ENCODE measurements around the gene TBKBP1.

Gene TBKBP1

DNA sequence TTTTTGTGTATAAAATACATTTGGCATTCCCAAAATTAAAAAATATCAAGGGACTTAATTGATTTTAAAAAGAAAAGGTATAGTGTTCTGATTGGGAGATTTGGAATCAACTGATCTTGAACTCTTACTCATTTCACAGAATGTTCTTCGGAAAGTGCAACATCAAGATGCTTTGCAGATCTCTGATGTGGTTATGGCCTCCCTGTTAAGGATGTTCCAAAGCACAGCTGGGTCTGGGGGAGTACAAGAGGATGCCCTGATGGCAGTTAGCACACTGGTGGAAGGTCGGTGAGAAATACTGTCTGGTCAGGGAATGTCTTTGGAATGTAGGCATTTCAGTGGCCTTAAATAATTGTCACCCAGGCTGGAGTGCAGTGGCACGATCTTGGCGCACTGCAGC lies 19.5 kb upstream of the TBKBP1 start:
- Histone ChIP-seq H3K23ac (ENCODE audit: low read length in 2 of 2) (no peak overlapping the region), H3K9ac (ENCODE audit: low read length) (no peak overlapping the region), H2AK5ac (ENCODE audit: low read length, severe bottlenecking) (no peak overlapping the region), H2BK15ac (ENCODE audit: low read depth, poor library complexity, severe bottlenecking) (no peak overlapping the region), H3K36me3 (ENCODE audit: control insufficient read depth in 1 of 2, insufficient read depth in 2 of 2, low read depth in 1 of 2, low read length in 2 of 2) (peaks cover 55 to 100% of the 10 kb centered on the region in 2 experiments), H4K8ac (ENCODE audit: low read length) (no peak overlapping the region), H3K27me3 (ENCODE audit: control insufficient read depth in 1 of 2, insufficient read depth in 1 of 2, low read length in 2 of 2) (no peaks in the 10 kb centered on the region), H4K91ac (ENCODE audit: low read length) (no peak overlapping the region), H3K18ac (ENCODE audit: low read depth in 1 of 2, low read length in 2 of 2) (no peak overlapping the region), H3K79me1 (replicated peaks; ENCODE audit: low read length, poor library complexity, severe bottlenecking) (peaks cover 16% of the 10 kb centered on the region), H3K4me2 (ENCODE audit: low read length, poor library complexity, severe bottlenecking) (no peak overlapping the region), H3K4me3 (ENCODE audit: insufficient read depth in 1 of 2, low read depth in 1 of 2, low read length in 2 of 2) (no peak overlapping the region), H2BK5ac (ENCODE audit: low read depth, low read length, poor library complexity, severe bottlenecking) (no peak overlapping the region), H2BK12ac (ENCODE audit: low read length in 2 of 2) (no peak overlapping the region), H3K27ac (ENCODE audit: low read length, poor library complexity, severe bottlenecking) (no peak overlapping the region), H3K4me1 (ENCODE audit: control insufficient read depth, insufficient read depth, low read depth, low read length) (no peaks in the 10 kb centered on the region), H2BK120ac (ENCODE audit: low read depth, low read length) (no peak overlapping the region), H3K9me3 (ENCODE audit: control insufficient read depth, low read length) (no peaks in the 10 kb centered on the region), H3K14ac (ENCODE audit: low read length in 2 of 2) (no peak overlapping the region), H3K4ac (ENCODE audit: low read depth in 1 of 2, low read length in 2 of 2) (no peak overlapping the region), H2AFZ (ENCODE audit: low read depth, low read length) (no peak overlapping the region)
- no peak for DNase-seq
- WGBS = 100% methylated on average over 2 of the region's 4 CpGs

- no peak overlapping the region for H2BK120ac ChIP-seq (ENCODE audit: low read depth, low read length)
- peaks cover 15% of the 10 kb centered on the region for H3K79me1 ChIP-seq (replicated peaks; ENCODE audit: low read length, poor library complexity, severe bottlenecking)
- no peak overlapping the region for H3K23ac ChIP-seq (ENCODE audit: low read length in 2 of 2)
- no peak overlapping the region for H3K4ac ChIP-seq (ENCODE audit: low read depth in 1 of 2, low read length in 2 of 2)
- no peak overlapping the region for H3K27ac ChIP-seq (ENCODE audit: low read length, poor library complexity, severe bottlenecking)
- no peak overlapping the region for H3K4me2 ChIP-seq (ENCODE audit: low read length, poor library complexity, severe bottlenecking)
- H2BK12ac ChIP-seq (ENCODE audit: low read length in 2 of 2) = no peak overlapping the region
- H3K27me3 ChIP-seq (ENCODE audit: control insufficient read depth in 1 of 2, insufficient read depth in 1 of 2, low read length in 2 of 2) = no peaks in the 10 kb centered on the region
- H3K14ac ChIP-seq (ENCODE audit: low read length in 2 of 2) = no peak overlapping the region
- H3K9me3 ChIP-seq (ENCODE audit: control insufficient read depth, low read length) = no peaks in the 10 kb centered on the region
- no peak overlapping the region for H3K18ac ChIP-seq (ENCODE audit: low read depth in 1 of 2, low read length in 2 of 2)
- no peak overlapping the region for H2AK5ac ChIP-seq (ENCODE audit: low read length, severe bottlenecking)
- H2BK5ac ChIP-seq (ENCODE audit: low read depth, low read length, poor library complexity, severe bottlenecking) = no peak overlapping the region
- H3K9ac ChIP-seq (ENCODE audit: low read length) = no peak overlapping the region
- no peak overlapping the region for H4K8ac ChIP-seq (ENCODE audit: low read length)
- 100% methylated on average over 1 of the region's 2 CpGs for WGBS
- DNase-seq = no peak
- peaks cover 56 to 99% of the 10 kb centered on the region in 2 experiments for H3K36me3 ChIP-seq (ENCODE audit: control insufficient read depth in 1 of 2, insufficient read depth in 2 of 2, low read depth in 1 of 2, low read length in 2 of 2)
- H3K4me1 ChIP-seq (ENCODE audit: control insufficient read depth, insufficient read depth, low read depth, low read length) = no peaks in the 10 kb centered on the region
- H3K4me3 ChIP-seq (ENCODE audit: insufficient read depth in 1 of 2, low read depth in 1 of 2, low read length in 2 of 2) = no peak overlapping the region
- no peak overlapping the region for H2AFZ ChIP-seq (ENCODE audit: low read depth, low read length)
- H2BK15ac ChIP-seq (ENCODE audit: low read depth, poor library complexity, severe bottlenecking) = no peak overlapping the region
- no peak overlapping the region for H4K91ac ChIP-seq (ENCODE audit: low read length)
These were observed 18.4 kb upstream of the TBKBP1 start for GRCh38 chr17:47675380-47676198.

GRCh38 chr17:47676199-47676472 lies 17.8 kb upstream of the TBKBP1 start:
- DNase-seq = no peak
- WGBS = 97% methylated on average over 4 of the region's 4 CpGs

GRCh38 chr17:47676510-47677165 lies 17.3 kb upstream of the TBKBP1 start:
- Histone ChIP-seq H3K9me3 (ENCODE audit: control insufficient read depth, low read length) (no peaks in the 10 kb centered on the region), H4K8ac (ENCODE audit: low read length) (no peak overlapping the region), H4K91ac (ENCODE audit: low read length) (no peak overlapping the region), H3K4ac (ENCODE audit: low read depth in 1 of 2, low read length in 2 of 2) (no peak overlapping the region), H3K27me3 (ENCODE audit: control insufficient read depth in 1 of 2, insufficient read depth in 1 of 2, low read length in 2 of 2) (no peaks in the 10 kb centered on the region), H2BK12ac (ENCODE audit: low read length in 2 of 2) (no peak overlapping the region), H3K18ac (ENCODE audit: low read depth in 1 of 2, low read length in 2 of 2) (no peak overlapping the region), H3K4me1 (ENCODE audit: control insufficient read depth, insufficient read depth, low read depth, low read length) (no peaks in the 10 kb centered on the region), H3K27ac (ENCODE audit: low read length, poor library complexity, severe bottlenecking) (no peak overlapping the region), H3K9ac (ENCODE audit: low read length) (no peak overlapping the region), H2BK15ac (ENCODE audit: low read depth, poor library complexity, severe bottlenecking) (no peak overlapping the region), H3K4me2 (ENCODE audit: low read length, poor library complexity, severe bottlenecking) (no peak overlapping the region), H2BK120ac (ENCODE audit: low read depth, low read length) (no peak overlapping the region), H3K4me3 (ENCODE audit: insufficient read depth in 1 of 2, low read depth in 1 of 2, low read length in 2 of 2) (no peak overlapping the region), H2AK5ac (ENCODE audit: low read length, severe bottlenecking) (no peak overlapping the region), H3K23ac (ENCODE audit: low read length in 2 of 2) (no peak overlapping the region), H3K79me1 (replicated peaks; ENCODE audit: low read length, poor library complexity, severe bottlenecking) (peaks cover 16% of the 10 kb centered on the region), H2AFZ (ENCODE audit: low read depth, low read length) (no peak overlapping the region), H2BK5ac (ENCODE audit: low read depth, low read length, poor library complexity, severe bottlenecking) (no peak overlapping the region), H3K36me3 (ENCODE audit: control insufficient read depth in 1 of 2, insufficient read depth in 2 of 2, low read depth in 1 of 2, low read length in 2 of 2) (peaks cover 53 to 96% of the 10 kb centered on the region in 2 experiments), H3K14ac (ENCODE audit: low read length in 2 of 2) (no peak overlapping the region)
- WGBS = 91% methylated on average over 7 of the region's 7 CpGs
- DNase-seq = no peak

More at GRCh38 chr17:47676199-47676472, 17.8 kb upstream of the TBKBP1 start:
- no peak overlapping the region for H2BK15ac ChIP-seq (ENCODE audit: low read depth, poor library complexity, severe bottlenecking)
- H3K14ac ChIP-seq (ENCODE audit: low read length in 2 of 2) = no peak overlapping the region
- peaks cover 52 to 98% of the 10 kb centered on the region in 2 experiments for H3K36me3 ChIP-seq (ENCODE audit: control insufficient read depth in 1 of 2, insufficient read depth in 2 of 2, low read depth in 1 of 2, low read length in 2 of 2)
- H4K8ac ChIP-seq (ENCODE audit: low read length) = no peak overlapping the region
- no peak overlapping the region for H3K4me3 ChIP-seq (ENCODE audit: insufficient read depth in 1 of 2, low read depth in 1 of 2, low read length in 2 of 2)
- H2AFZ ChIP-seq (ENCODE audit: low read depth, low read length) = no peak overlapping the region
- no peak overlapping the region for H3K4ac ChIP-seq (ENCODE audit: low read depth in 1 of 2, low read length in 2 of 2)
- no peak overlapping the region for H3K18ac ChIP-seq (ENCODE audit: low read depth in 1 of 2, low read length in 2 of 2)
- no peaks in the 10 kb centered on the region for H3K27me3 ChIP-seq (ENCODE audit: control insufficient read depth in 1 of 2, insufficient read depth in 1 of 2, low read length in 2 of 2)
- no peak overlapping the region for H4K91ac ChIP-seq (ENCODE audit: low read length)
- no peak overlapping the region for H3K23ac ChIP-seq (ENCODE audit: low read length in 2 of 2)
- H3K4me2 ChIP-seq (ENCODE audit: low read length, poor library complexity, severe bottlenecking) = no peak overlapping the region
- H2BK5ac ChIP-seq (ENCODE audit: low read depth, low read length, poor library complexity, severe bottlenecking) = no peak overlapping the region
- no peak overlapping the region for H3K27ac ChIP-seq (ENCODE audit: low read length, poor library complexity, severe bottlenecking)
- H2BK12ac ChIP-seq (ENCODE audit: low read length in 2 of 2) = no peak overlapping the region
- peaks cover 15% of the 10 kb centered on the region for H3K79me1 ChIP-seq (replicated peaks; ENCODE audit: low read length, poor library complexity, severe bottlenecking)
- no peak overlapping the region for H2AK5ac ChIP-seq (ENCODE audit: low read length, severe bottlenecking)
- H3K9me3 ChIP-seq (ENCODE audit: control insufficient read depth, low read length) = no peaks in the 10 kb centered on the region
- H2BK120ac ChIP-seq (ENCODE audit: low read depth, low read length) = no peak overlapping the region
- no peak overlapping the region for H3K9ac ChIP-seq (ENCODE audit: low read length)
- H3K4me1 ChIP-seq (ENCODE audit: control insufficient read depth, insufficient read depth, low read depth, low read length) = no peaks in the 10 kb centered on the region

Data from mesenchymal stem cell (in vitro differentiated cells and primary cell).